ENCODE measurements around the gene CBLN3.
"Not testable (repeated sequence)": the region's sequence is repeated elsewhere in the genome, so short reads cannot be mapped to it uniquely, and the experiment has no call there.

Gene CBLN3

GRCh38 chr14:24429395-24430142, at the start of gene CBLN3, which contains the start of gene KHNYN:
CBLN3 (minus strand) TSS chr14:24429668; CDS start chr14:24429054, 614 bp downstream.
KHNYN (plus strand) TSS chr14:24429954; CDS start chr14:24430731, 777 bp downstream.
- in situ Hi-C loops (cut with HindIII; ENCODE audit: low sequenced_read_pairs): no loop called here

- in situ Hi-C loops (cut with HindIII; ENCODE audit: low sequenced_read_pairs): no loop called here
These were observed 45.8 kb upstream of the CBLN3 start for GRCh38 chr14:24475261-24475660.

- in situ Hi-C loops (cut with HindIII; ENCODE audit: low sequenced_read_pairs): no loop called here
These were observed 43.7 kb upstream of the CBLN3 start for GRCh38 chr14:24473211-24473610.

DNA sequence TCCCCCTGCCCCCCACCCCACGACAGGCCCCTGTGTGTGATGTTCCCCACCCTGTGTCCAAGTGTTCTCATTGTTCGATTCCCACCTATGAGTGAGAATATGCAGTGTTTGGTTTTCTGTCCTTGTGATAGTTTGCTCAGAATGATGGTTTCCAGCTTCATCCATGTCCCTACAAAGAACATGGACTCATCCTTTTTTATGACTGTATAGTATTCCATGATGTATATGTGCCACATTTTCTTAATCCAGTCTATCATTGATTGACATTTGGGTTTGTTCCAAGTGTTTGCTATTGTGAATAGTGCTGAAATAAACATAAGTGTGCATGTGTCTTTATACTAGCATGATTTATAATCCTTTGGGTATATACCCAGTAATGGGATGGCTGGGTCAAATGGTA, 41.0 kb upstream of the CBLN3 start:
- in situ Hi-C loops (cut with HindIII; ENCODE audit: low sequenced_read_pairs): not testable (repeated sequence)

DNA sequence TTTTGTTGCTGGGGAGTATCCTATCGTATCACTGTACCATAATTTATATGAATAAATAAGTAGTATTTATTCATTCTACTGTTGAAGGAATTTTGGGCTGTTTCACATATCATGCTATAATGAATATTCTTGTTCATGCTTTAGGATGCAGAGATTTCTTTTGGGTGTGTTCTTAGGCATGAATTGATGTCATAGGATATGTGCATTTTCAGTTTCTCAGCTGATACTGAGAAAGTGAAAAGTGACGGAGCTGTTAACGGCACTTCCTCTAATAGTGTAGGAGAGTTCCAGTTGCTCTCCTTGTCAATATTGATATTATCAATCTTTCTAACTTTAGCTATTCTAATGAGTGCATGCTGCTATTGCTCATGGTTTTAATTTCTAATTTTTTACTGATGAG, 36.3 kb upstream of the CBLN3 start:
- in situ Hi-C loops (cut with HindIII; ENCODE audit: low sequenced_read_pairs): no loop called here

DNA sequence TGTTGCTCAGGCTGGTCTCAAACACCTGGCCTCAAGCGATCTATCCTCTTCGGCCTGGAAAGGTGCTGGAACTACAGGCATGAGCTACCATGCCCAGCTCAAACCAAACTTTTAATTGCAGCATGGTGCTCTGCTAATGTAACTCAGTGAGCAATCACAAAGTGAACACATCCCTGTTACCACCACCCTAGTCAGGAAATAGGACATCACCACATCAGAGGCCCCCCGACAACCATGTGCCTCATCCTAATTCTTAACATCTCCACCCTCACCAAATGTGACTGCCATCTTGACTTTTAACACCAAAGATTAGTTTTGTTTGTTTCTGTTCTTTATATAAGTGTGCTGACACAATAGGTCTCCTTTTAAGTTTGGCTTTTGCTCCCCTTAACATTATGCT, 35.9 kb upstream of the CBLN3 start:
- in situ Hi-C loops (cut with HindIII; ENCODE audit: low sequenced_read_pairs): no loop called here

DNA sequence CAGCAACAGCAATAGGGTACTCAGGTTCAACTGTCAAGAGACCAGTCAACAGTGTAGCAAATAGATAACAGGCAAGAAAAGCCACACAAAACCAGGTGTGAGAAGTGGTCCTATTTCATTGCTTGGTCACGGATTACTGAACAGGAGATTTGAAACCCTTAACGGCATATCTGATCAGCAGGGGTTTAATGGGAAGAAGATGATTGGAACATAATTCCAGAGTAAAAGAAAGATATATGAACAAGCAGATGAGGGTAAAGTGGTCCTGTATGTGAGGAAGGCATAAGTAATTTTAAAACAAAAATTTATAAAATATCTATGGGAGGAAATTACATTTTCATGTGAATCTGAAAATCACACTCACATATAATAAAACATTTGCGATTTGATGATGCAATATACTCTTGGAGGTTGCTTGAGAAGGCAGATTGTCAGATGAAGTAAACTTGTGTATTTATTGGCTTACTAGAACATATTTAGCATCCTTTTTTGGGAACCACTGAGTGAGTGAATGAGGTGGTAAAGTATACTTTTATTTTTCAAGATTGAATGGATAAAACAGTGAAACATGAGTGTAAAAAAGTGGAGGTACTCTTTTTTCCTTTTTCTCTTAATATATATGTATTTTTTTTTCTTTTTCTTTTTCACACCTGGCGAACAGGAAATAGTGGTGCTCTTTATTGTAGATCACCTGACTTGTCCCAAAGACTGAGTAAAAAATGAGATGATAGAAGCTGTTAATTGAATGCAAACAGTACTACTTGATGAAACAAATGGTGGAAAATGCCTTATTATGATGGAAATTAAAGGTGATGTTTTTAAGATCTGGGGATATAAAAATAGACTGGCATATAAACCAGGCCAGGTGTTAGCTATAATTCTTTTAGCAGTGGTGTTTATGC, 34.7 kb upstream of the CBLN3 start:
- in situ Hi-C loops (cut with HindIII; ENCODE audit: low sequenced_read_pairs): no loop called here

DNA sequence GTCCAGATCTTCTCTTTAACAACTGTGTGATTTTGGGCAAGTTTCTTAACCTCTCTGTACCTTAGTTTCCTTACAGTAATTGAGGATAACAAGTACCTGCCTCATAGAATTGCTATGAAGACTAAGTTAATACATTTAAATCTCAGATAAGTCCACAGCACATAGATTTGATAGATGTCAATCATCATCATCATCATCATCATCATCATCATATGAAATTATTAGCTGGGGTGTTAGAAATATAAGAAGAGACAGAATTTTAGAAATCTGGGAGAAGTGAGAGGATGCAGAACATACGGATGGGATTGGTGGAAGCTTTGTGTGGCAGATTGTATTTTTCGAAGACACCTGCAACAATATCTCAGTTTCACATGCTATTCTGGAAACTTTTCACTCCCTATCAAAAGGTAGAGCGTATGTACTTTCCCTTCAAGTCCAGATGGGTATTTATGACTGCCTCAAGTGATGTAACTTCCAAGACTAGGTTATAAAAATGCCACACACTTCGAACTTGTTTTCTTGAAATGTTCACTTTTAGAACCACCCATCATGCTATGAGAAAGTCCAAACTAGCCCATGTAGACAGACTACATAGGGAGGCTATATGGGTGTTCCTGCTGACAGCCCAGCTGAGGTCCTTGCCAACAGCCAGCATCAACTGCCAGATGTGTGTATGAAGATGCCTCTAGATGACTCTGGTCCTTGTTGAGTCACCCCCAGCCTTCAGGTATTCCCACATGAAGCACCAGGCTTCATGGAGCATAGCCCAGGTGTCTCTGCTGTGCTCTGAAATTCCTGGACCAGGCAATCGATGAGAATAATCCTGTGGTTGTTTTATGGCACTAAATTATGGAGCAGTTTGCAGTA, 33.8 kb upstream of the CBLN3 start:
- in situ Hi-C loops (cut with HindIII; ENCODE audit: low sequenced_read_pairs): no loop called here

DNA sequence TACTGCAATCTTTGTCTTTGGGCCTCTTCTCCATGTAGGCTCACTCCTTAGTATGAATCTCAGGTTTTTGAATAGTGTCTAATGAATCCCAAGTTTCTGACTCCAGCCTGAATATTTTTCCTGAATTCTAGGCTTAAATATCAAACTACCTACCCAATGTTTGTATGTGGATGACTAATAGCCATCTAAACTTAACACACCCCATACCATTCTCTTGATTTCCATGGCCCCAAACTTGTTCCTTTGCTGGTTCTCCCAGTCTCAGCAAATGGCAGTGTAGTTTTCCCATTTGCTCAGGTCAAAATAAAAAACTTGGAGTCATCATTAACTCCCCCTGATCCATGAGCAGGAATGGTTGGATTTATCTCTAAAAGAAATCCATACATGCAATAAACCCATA, 31.9 kb upstream of the CBLN3 start:
- in situ Hi-C loops (cut with HindIII; ENCODE audit: low sequenced_read_pairs): no loop called here

- in situ Hi-C loops (cut with HindIII; ENCODE audit: low sequenced_read_pairs): no loop called here
These were observed 29.9 kb upstream of the CBLN3 start for GRCh38 chr14:24459331-24459730.

DNA sequence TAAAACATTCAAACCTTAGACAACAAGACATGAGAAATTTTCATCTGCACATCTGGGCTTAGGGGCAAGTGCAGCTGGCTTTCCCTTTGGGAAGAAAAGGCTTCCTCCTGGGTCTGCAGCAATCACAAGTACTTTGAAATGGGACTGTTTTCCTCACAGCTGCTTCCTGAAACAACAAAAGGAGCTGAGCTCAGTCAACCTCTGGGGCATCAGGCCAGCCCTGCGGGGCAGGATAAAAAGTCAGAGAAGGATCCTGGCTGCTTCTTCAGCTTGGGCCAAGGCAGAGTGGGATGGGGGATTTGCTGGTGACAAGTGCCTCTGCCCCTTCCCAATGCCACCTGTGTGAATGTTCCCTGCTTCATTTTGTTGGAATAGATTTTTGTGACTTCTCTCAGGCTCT, 29.3 kb upstream of the CBLN3 start:
- in situ Hi-C loops (cut with HindIII; ENCODE audit: low sequenced_read_pairs): no loop called here

GRCh38 chr14:24456980-24457379, 27.5 kb upstream of the CBLN3 start:
- in situ Hi-C loops (cut with HindIII; ENCODE audit: low sequenced_read_pairs): no loop called here

DNA sequence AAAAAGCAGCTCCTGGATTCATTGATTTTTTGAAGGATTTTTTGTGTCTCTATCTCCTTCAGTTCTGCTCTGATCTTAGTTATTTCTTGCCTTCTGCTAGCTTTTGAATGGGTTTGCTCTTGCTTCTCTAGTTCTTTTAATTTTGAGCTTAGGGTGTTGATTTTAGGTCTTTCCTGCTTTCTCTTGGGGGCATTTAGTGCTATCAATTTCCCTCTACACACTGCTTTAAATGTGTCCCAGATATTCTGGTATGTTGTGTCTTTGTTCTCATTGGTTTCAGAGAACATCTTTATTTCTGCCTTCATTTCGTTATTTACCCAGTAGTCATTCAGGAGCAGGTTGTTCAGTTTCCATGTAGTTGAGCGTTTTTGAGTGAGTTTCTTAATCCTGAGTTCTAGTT, 21.4 kb upstream of the CBLN3 start:
- in situ Hi-C loops (cut with HindIII; ENCODE audit: low sequenced_read_pairs): not testable (repeated sequence)

DNA sequence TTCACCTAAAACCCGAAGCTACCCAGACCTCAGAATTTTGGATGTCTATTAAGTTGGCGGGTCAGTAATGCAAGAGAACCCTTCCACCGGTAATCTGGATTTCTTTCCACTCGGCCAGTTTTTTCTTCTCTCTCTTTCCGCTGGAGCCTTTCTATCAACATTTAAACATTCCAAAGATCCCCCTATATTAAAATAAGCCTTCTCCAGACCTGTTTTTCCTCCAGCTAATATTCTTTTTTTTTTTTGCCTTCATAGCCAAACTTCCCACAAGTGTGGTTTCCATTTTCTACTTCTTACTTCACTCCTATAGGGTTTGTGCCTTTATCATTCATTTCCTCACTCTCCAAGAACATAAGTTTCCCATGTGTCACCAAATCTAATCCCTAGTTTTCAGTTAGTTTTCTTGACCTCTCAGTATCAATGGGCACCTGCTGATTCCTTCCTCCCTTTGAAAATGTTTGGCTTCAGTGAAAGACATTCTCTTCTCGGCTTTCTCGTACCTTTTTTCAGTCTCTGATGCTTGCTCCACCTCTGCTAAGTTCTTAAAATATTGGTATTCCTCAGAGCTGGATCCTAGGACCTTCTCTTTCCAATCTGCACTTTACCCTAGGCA, 13.7 kb upstream of the CBLN3 start:
- in situ Hi-C loops (cut with HindIII; ENCODE audit: low sequenced_read_pairs): no loop called here

DNA sequence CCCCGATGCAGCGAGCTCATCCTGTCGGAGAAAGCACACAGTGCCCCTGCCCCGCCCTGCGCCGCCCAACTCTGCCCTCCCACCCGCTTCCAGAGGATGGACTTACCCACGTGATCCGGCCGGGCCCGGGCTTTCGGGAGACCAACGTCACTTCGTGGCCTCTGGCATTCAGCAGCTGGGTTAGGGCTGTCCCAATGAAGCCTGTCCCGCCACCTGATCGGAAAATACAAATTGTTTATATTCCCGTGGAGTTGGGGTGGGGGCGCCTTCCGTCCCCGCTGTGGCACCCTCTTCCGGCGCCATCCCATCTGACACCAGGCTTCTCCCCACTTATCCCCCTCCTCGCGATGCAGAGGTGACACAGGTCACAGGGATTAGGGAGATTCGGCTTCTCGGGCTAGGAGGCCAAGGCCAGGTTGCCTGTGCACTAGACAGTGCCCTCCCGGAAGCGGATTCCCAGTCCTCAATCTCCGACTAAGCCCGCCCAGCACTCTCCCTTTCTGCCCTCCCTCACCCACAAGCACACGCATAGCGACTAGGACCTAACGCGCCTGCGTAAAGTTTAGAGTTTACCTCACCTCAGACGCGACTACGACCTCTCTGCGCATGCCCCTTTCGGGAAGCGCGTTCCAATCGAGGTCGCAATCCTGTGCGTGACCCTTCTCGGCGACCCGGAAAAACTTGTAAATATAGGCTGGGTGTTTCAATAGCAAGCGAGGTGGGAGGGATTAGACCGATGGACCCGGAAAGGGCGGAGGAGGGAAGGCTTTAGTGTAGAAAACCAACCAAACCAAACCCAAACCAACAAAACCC, 13.0 kb upstream of the CBLN3 start, which contains the start of gene SDR39U1:
SDR39U1 (minus strand) TSS at position 537 of the 813 bp plus-strand sequence; CDS start at position 530, 7 bp downstream.
- in situ Hi-C loops (cut with HindIII; ENCODE audit: low sequenced_read_pairs): no loop called here

GRCh38 chr14:24441904-24442239, 12.4 kb upstream of the CBLN3 start:
- in situ Hi-C loops (cut with HindIII; ENCODE audit: low sequenced_read_pairs): no loop called here

DNA sequence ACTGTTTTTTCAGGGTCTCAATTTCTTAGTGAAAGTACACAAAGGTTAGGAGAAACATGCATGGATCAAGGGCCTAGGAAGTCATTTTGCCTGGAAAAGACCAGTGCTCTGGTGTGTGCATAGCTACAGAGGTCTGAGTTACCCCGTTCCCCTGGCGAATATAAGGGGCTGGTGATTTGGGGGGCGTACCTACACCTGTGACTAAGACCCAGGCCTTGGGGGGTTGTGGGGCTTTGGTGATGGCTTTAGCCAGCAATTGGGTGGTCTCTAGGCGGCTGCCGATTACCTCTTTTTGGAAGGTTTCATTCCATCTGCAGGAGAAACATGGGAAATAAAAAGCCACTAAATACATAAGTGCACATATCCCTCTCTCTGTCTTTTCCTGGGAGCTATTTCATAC, 12.0 kb upstream of the CBLN3 start:
- in situ Hi-C loops (cut with HindIII; ENCODE audit: low sequenced_read_pairs): no loop called here

DNA sequence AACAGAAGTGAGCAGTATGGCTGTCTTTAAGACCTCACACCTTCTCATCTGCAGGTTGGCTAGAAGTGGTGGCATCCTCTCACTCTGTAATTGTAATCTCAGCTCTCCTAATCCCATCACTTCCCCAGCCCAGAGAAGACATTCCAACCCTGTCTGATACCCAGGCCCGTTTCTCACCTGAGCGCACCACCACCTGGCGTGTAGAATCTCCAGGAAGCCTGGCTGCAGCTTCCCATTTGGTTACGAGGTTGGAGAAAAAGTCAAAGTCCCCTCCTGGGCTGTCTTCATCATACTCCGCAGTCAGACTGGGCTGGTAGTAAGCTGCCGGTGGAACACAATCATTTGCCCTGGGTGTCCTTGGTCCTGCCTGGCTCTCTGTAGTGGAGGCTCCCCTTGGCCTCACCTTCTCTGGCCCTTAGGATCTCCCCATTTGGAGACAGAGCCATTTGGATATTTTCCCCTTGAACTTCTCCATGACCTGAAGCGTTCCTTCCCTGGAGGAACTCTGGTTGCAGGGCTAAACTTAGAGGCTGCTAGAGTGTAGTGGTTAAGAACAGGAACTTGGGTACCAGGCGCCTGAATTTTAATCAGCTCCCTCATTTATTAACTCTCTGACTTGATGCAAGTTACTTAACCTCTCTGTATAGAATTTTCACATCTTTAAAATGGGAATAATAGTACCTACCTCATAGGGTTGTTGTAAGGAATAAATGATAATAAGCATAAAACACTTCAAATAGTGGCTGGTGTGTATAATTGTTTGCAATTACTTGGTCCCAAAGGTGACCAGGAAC, 11.3 kb upstream of the CBLN3 start:
- in situ Hi-C loops (cut with HindIII; ENCODE audit: low sequenced_read_pairs): no loop called here
